HG02970 (cell line): ENCODE measurements around the gene NFYC.

Experiments used
- ATAC-seq: cut with Tn5 transposase; IDR thresholded peaks from one replicate; pipeline ENCODE4 v1.9.1; 2021; ENCODE audit warnings: mild to moderate bottlenecking, moderate library complexity, moderate number of reproducible peaks; ENCODE audit not compliant: unreplicated experiment, low FRiP score

The NFYC gene

GRCh38 chr1:40817791-40818263, 126.3 kb downstream of the NFYC start:
- no peak for ATAC-seq

DNA sequence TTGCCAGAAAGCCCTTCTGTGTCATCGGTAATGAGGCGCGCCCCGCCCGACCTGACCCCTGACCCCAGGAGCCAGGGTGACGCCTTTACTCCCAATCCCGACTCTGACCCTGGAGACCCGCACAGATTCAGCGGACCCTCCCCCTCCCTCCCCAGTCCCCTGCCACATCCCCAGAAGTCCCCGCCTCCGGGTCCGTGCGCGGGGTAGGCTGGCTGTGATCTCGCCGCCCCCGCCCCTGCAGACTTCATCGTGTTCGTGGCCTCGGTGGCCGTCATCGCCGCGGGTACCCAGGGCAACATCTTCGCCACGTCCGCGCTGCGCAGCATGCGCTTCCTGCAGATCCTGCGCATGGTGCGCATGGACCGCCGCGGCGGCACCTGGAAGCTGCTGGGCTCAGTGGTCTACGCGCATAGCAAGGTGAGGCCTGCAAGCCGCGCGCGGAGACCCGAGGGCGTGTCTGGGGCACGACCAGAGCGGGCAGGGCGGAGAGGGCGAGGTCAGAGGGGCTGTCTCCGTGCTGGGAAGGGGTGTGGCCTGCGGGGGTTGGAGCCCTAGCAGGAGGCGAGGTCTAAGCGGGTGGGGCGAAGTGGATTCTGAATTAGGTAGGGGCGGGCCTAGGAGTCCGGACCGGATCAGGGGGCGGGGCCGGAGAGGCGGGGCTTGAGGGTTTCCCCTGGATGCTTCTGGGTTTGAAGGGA, 126.9 kb downstream of the NFYC start:
- ATAC-seq: peak; percentile 64

- ATAC-seq: no peak
Measured at GRCh38 chr1:40819101-40819500, 127.6 kb downstream of the NFYC start.

DNA sequence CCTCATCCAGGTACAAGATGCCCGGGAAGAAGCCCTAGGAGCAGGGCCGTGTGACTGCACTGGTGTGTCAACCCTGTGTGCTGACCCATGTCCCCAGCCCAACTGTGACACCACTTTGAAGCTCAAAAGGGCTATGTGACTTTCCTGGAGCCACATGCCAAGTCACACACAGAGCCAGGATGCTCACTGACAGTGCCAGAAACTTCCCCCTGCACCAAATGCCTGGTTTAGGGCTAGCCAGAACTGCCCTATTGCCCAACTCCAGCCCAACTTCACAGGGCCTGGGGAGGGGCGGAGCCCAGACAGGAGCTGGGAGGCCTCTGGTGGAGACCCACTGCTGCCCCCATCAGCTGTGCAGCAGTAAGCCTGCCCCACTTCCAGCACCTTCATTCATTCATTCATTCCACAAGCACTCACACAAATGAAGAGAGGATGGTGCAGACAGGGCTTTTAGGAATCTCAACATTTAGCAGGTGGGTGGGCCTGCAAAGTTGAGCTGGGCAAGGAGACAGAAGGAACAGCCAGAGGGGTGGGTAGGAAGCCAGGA, 128.8 kb downstream of the NFYC start:
- no peak for ATAC-seq
